Duodenal mucosa (tissue), 2 donors: Measurements from ENCODE around the gene TTC28.

Experiments
- H3K27ac ChIP-seq: one replicate; pipeline ENCODE4 v1.7.0; 2013; ENCODE audit warnings: low read depth, low read length
- H3K27me3 ChIP-seq, 2 donors: one replicate each; pipeline ENCODE4 v1.7.0; 2013; ENCODE audit warnings: low read length in 2 of 2, control low read depth in 1 of 2; ENCODE audit not compliant: insufficient read depth in 2 of 2, control insufficient read depth in 1 of 2
- H3K36me3 ChIP-seq, 2 donors: one replicate each; pipeline ENCODE4 v1.7.0; 2013; ENCODE audit warnings: low read length in 2 of 2, control low read depth in 1 of 2; ENCODE audit not compliant: insufficient read depth in 2 of 2, control insufficient read depth in 1 of 2
- H3K4me1 ChIP-seq, 2 donors: one replicate each; pipeline ENCODE4 v1.7.0; 2013; ENCODE audit warnings: low read length in 2 of 2, control low read depth in 1 of 2; ENCODE audit not compliant: insufficient read depth in 2 of 2, control insufficient read depth in 1 of 2
- H3K4me3 ChIP-seq, 2 donors: one replicate each; pipeline ENCODE4 v1.7.0; 2013; ENCODE audit warnings: low read length in 2 of 2, low read depth in 1 of 2
- H3K9ac ChIP-seq, 2 donors: one replicate each; pipeline ENCODE4 v1.7.0; 2013; ENCODE audit warnings: low read length in 2 of 2, low read depth in 1 of 2
- H3K9me3 ChIP-seq, 2 donors: one replicate each; pipeline ENCODE4 v1.7.0; 2013; ENCODE audit warnings: low read length in 2 of 2, control low read depth in 1 of 2; ENCODE audit not compliant: control insufficient read depth in 1 of 2

Gene TTC28

DNA sequence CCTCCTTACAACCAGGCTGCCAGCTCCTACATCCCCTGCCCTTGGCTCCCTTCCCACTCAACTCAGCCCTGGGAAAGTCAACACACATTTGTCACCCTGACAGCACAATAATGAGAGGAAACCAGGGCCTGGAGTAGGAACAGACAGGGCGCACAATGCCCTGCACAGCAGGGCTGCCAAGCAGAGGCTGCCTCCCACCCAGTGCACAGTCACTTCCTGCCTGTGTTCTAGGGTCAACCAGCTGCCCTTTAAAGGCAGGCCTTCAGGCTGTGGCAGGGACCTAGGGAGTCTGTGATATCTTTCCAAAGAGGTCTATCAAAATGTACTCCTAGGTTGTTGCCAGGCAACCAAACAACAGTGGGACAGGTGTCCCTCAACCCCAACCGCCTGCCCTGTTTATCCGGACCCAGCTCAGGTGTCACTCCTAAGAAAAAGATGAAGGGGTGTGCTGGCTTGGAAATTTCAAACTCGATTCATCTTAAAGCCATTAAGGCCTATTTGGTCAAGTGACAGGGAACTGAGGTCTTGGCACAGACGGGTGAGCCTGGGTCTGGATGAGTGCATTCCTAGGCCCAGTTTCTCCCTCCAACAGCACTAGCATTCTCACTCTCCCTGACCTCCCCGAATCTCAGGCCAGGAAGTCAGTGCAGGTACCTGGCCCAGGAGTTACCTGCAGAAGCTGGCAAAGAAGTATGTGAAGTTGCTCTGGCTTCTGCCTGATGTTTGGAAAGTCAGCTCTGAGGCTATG, 650.3 kb downstream of the TTC28 start:
- Histone ChIP-seq H3K4me1 (peaks cover 22 to 25% of the 10 kb centered on the region in 2 donors), H3K27me3 (no peaks in the 10 kb centered on the region), H3K27ac (no peak overlapping the region), H3K4me3 (no peak overlapping the region), H3K9me3 (no peaks in the 10 kb centered on the region), H3K9ac (no peak overlapping the region), H3K36me3 (peaks cover 0 to 11% of the 10 kb centered on the region in 2 donors)

DNA sequence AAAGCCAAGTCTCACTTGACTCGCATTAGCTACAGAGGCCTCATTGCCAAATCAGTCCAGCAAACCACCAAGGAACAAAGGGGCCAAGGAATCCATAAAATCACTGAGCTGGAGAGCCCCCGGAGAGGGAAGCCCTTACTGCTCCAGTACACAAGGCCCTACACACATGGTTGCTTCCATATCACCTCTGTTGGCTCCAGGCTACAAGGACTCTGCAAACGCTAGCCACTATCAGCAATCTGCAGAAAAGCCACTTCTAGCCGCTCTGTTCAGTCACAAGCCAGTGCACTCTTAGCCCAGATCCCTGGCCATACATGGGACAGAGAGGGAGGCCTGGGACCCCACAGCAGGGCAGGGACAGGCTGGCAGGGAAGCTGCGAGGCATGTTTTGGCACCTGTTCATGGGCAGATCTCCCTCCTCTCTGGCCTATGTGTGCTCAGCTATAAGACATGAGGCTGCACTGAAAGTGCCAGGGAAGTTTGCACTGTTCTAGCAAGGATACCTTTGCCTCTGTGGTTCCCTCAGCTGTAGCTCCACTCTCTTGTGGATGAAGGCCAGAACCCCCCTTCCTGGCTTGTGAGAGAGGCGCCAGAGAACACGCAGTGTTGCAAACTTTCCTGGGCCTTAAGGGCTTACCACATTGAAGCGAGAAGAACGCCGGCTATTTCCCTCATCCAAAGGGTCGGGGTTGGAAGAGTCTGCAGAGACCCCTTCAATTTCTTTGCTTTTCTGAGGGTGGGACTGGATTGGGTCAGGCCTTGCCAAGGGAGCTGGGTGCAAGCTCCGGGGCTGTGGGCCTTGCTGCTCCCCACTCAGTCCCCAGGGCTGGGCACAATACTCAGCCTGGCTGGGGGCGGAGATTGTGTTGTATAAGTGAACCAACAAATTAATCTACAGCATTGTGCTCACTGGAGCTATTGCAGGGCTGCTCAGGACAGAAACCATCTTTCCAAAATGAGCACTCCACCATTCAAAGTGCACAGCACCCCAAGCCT, 651.9 kb downstream of the TTC28 start:
- Histone ChIP-seq H3K27ac (no peak overlapping the region), H3K9ac (no peak overlapping the region), H3K4me3 (no peak overlapping the region), H3K27me3 (no peaks in the 10 kb centered on the region), H3K9me3 (no peaks in the 10 kb centered on the region), H3K36me3 (peaks cover 0 to 11% of the 10 kb centered on the region in 2 donors), H3K4me1 (peaks cover 19 to 25% of the 10 kb centered on the region in 2 donors)

DNA sequence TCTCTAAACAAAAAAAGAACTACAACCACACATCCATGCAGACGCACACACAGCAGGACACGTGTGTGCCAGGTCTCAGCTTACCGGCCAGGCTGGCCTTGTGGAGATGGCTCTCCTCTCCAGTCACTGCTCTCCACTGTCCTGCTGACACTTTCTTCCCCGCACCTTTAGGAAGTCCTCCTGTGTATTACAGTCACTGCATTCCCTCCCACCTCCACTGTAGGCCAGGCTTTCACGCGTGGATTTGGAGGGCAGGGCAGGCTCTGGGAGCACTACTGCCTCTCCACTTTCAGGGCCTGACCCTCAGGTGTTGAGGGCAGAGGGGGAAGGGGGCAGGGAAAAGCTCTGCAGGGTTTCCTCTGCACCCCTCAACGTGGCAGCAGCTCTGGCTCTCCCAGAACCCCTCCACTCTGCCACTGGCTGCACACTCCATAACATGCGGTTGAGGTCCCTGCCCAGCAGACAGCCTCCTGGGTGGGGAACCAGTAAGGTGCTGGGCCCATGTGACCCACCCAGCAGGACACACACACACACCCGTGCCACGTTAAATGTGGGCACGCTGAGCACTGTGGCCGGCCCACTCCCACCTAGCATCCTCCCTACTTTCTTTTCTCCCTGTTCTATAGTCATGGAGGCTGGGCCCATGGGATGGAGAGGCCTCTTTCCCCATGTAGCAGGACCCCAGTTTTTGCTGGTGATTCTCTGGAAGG, 653.6 kb downstream of the TTC28 start:
- H3K9me3 ChIP-seq: no peaks in the 10 kb centered on the region
- no peak overlapping the region for H3K27ac ChIP-seq
- peaks cover 19 to 25% of the 10 kb centered on the region in 2 donors for H3K4me1 ChIP-seq
- no peaks in the 10 kb centered on the region for H3K27me3 ChIP-seq
- H3K4me3 ChIP-seq: no peak overlapping the region
- H3K36me3 ChIP-seq: peaks cover 0 to 11% of the 10 kb centered on the region in 2 donors
- H3K9ac ChIP-seq: no peak overlapping the region

DNA sequence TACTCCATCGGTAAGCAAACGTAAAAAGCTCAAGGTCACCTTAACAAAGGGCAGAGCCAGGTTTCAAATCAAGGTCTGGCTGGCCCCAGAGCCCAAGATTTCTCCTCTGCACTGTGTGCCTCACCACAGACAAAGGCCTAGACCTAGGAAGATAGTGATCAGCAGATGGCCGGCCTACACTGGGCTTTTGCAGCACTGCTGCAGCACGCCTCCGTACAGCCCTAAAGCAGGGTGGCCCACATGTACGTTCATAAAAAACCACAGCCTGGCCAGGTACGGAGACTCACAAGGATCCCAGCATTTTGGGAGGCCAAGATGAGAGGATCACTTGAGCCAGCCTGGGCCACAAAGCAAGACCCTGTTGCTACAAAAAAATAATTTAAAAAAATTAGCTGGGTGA, 654.3 kb downstream of the TTC28 start:
- no peak overlapping the region for H3K4me3 ChIP-seq
- no peaks in the 10 kb centered on the region for H3K27me3 ChIP-seq
- H3K9me3 ChIP-seq: no peaks in the 10 kb centered on the region
- H3K27ac ChIP-seq: no peak overlapping the region
- H3K36me3 ChIP-seq: peaks cover 0 to 11% of the 10 kb centered on the region in 2 donors
- no peak overlapping the region for H3K9ac ChIP-seq
- H3K4me1 ChIP-seq: peaks cover 20 to 29% of the 10 kb centered on the region in 2 donors

DNA sequence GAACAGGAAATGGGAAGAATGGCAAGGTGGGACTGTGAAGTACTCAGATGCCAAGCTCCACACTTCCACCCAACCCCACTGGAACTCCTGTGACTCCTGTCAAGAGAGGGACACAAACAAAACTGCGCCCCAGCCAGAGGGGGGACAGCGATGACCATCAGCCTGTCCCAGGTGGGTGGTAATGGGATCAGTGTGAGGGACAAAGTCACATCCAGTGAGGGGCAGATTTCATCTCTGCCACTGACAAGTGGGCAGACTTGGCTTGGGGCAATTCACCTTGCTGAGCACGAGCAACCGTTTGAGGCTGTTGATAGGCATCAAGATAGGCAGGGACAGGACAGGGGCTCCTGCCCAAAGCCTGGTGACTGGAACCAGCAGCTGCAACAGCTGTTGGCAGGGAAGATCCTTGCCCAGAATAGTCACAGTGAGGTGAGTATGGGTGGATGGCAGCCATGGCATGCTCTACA, 655.2 kb downstream of the TTC28 start:
- no peaks in the 10 kb centered on the region for H3K27me3 ChIP-seq
- H3K9me3 ChIP-seq: no peaks in the 10 kb centered on the region
- no peak overlapping the region for H3K9ac ChIP-seq
- no peak overlapping the region for H3K27ac ChIP-seq
- H3K36me3 ChIP-seq: peaks cover 0 to 6% of the 10 kb centered on the region in 2 donors
- peaks cover 24 to 26% of the 10 kb centered on the region in 2 donors for H3K4me1 ChIP-seq
- no peak overlapping the region for H3K4me3 ChIP-seq

DNA sequence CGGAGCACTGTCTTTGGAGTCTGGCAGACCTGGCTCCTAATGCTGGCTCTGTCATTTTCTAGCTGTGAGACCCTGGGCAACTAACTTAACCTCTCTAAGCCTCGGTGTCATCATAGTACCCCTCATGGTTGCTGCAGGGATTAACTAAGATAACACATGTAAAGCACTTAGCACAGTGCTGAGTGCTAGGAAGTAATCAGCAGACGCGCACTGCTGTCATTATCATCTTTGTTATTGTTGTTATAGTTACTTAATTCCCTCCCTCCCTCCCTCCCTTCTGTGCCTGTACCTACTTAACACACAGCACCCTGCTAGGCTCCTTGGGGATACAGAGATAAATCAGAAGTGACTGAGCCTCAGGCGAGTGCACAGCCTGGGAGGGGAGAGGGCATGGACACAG, 655.9 kb downstream of the TTC28 start:
- H3K9me3 ChIP-seq: no peaks in the 10 kb centered on the region
- peaks cover 0 to 2% of the 10 kb centered on the region in 2 donors for H3K36me3 ChIP-seq
- H3K27me3 ChIP-seq: no peaks in the 10 kb centered on the region
- no peak overlapping the region for H3K9ac ChIP-seq
- H3K4me1 ChIP-seq: peaks cover 17 to 20% of the 10 kb centered on the region in 2 donors
- no peak overlapping the region for H3K27ac ChIP-seq
- no peak overlapping the region for H3K4me3 ChIP-seq

DNA sequence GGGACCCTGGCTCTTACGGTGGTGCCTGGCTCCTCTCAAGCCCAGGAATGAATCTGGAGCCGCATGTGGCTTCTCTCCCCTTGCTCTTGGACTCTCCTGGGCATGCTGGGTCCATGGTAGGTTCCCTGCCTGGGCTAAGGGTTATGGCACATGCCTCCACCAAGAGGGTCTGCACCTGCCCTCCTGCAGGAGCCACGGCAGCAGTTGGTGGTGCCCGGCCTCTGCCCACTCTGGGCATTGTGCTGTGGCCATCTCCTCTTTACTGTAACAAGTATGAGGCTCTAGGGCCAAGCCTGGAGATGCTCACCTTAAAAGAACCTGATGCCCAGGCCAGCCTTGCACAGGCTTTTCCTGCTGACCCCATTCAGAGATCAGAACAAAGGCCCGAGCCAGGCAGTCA, 656.6 kb downstream of the TTC28 start:
- Histone ChIP-seq H3K27ac (no peak overlapping the region), H3K4me1 (peaks cover 10 to 14% of the 10 kb centered on the region in 2 donors)

DNA sequence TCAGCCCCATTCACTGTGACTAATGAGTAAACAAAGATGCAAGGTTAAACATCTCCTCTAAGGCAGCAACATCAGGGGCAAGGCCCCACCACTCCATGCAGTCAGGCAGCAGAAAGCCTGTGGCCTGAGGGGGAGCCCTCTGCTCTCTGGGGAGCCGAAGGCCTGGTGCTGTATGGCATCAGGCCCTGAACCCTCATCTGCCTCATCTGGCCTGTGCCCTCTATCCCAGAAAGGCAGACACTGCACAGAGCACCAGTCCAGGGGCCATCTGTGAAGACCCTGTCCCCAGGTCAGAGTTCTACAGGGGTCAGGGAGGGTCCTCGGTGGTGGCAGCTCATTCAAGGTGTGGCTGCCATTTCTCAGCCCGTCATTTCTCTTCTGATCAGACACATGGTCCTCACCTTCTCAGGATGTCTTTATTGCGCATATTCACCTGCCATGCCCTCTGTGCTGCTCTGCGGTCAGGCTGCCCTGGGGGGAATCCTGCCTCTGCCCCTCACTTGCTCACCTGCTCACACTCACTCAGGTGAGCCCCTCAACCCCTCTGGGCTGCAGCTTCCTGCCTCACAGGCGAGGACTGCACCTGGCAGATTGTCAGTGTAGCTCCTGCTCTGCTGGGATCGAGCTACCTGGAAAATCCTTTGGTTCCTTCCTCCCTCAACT, 657.5 kb downstream of the TTC28 start:
- Histone ChIP-seq H3K4me1 (peaks cover 5 to 8% of the 10 kb centered on the region in 2 donors), H3K27me3 (no peaks in the 10 kb centered on the region), H3K36me3 (no peaks in the 10 kb centered on the region), H3K9me3 (no peaks in the 10 kb centered on the region), H3K9ac (no peak overlapping the region), H3K4me3 (no peak overlapping the region), H3K27ac (no peak overlapping the region)

More for the DNA sequence above, 656.6 kb downstream of the TTC28 start:
- Histone ChIP-seq H3K36me3 (no peaks in the 10 kb centered on the region), H3K4me3 (no peak overlapping the region), H3K9ac (no peak overlapping the region), H3K27me3 (no peaks in the 10 kb centered on the region), H3K9me3 (no peaks in the 10 kb centered on the region)

DNA sequence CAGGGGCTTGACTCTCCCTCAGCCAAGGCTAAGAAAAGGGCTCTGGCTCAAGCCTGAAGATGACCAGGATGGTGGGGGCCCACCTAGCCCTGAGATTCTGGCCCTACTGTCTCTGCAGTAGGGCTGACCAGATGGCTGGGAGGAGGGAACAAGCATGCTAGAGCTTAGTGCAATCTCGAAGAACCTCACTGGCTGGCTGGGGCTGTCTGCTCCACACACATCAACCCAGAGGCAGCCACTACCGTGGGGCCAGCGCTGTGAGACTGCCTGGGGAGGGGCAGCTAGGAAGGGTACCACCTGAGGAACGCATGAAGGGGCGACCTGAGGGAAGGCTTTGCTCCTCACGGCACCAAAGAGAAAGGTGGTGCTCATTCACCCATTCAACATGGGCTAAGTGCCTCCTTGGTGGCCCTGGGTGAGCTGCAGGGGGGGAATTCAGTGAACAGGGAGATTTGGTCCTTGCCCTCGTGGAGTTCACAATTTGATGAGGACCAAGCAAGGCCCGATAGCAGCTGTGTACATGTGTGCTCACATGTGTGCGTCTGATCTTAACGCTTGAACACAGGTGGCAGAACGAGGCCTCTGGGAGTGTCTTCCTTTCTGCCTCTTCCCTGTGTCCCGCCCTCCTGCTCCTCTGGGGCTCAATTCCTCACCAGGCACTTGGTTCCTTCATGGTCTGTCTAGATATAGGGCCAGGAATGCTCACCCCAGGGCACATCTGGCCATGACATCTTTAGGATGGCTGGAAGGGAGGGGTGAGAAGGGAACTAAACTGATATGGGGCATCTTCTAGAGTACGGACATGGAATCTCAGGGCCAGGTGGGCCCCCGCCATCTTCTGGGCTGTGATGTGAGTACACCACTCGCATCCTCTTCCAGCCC, 658.3 kb downstream of the TTC28 start:
- no peaks in the 10 kb centered on the region for H3K9me3 ChIP-seq
- no peak overlapping the region for H3K4me3 ChIP-seq
- no peak overlapping the region for H3K9ac ChIP-seq
- H3K27me3 ChIP-seq: no peaks in the 10 kb centered on the region
- H3K4me1 ChIP-seq: peaks cover 5 to 8% of the 10 kb centered on the region in 2 donors
- no peak overlapping the region for H3K27ac ChIP-seq
- no peaks in the 10 kb centered on the region for H3K36me3 ChIP-seq
